ENCODE data around the gene PRDM16. TPM values are rescaled to one million over a fixed set of nuclear protein-coding genes. Genes with fewer than 3 reads are reported as not detected.

Gene PRDM16
- polyA plus RNA-seq, 1 of the 3 experiments (the other 2 are of a cell fraction), result not detected

DNA sequence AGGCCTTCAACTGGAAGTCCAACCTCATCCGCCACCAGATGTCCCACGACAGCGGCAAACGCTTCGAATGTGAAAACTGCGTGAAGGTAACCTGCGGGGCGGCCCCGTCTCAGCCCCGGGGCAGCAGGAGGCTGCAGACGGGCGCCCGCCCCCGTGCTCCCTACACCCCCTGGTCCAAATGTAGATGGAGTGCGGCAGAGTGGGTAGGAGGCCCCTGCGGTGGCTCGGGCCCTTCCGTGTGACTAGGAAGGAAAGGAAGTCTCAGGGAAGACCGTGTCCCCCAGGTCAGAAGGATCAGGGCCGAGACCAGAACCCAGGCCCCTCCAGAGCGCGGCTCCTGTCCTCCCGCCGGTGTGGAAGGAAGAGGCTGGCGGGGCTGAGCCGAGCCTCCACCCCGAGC lies 335.8 kb downstream of the PRDM16 start:
- Histone ChIP-seq H2AFZ (ENCODE audit: low read depth) (no peak overlapping the region), H3K4me2 (no peak overlapping the region), H3K4me3 (ENCODE audit: low read depth in 2 of 2, low read length in 1 of 2) (no peak overlapping the region), H3K4me1 (ENCODE audit: control insufficient read depth in 1 of 2, insufficient read depth in 2 of 2, low read depth in 1 of 2, low read length in 1 of 2) (no peaks in the 10 kb centered on the region), H3F3A (replicated peaks; ENCODE audit: insufficient read depth) (no peaks in the 10 kb centered on the region), H3K27me3 (ENCODE audit: insufficient read depth) (peaks cover 9% of the 10 kb centered on the region; the same call in 1 of the 2 replicates), H3K27ac (ENCODE audit: low read depth in 2 of 2, low read length in 1 of 2) (no peak overlapping the region), H3K36me3 (replicated peaks in 1 of 2; ENCODE audit: control insufficient read depth in 1 of 2, insufficient read depth in 2 of 2, low read length in 1 of 2) (no peaks in the 10 kb centered on the region), H3K79me2 (ENCODE audit: insufficient read depth) (no peaks in the 10 kb centered on the region), H3K9me2 (no peaks in the 10 kb centered on the region), H3K9ac (no peak overlapping the region), H3K9me3 (no peaks in the 10 kb centered on the region), H4K20me1 (ENCODE audit: insufficient read depth) (no peaks in the 10 kb centered on the region)
- TF ChIP-seq, protein P1, sequence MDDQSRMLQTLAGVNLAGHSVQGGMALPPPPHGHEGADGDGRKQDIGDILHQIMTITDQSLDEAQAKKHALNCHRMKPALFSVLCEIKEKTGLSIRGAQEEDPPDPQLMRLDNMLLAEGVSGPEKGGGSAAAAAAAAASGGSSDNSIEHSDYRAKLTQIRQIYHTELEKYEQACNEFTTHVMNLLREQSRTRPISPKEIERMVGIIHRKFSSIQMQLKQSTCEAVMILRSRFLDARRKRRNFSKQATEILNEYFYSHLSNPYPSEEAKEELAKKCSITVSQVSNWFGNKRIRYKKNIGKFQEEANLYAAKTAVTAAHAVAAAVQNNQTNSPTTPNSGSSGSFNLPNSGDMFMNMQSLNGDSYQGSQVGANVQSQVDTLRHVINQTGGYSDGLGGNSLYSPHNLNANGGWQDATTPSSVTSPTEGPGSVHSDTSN (IDR thresholded peaks at IDR 0.05), result no peak
- TF ChIP-seq RFX5 (IDR thresholded peaks at IDR 0.05; ENCODE audit: low read length) (no peak), POLR2AphosphoS5 (IDR thresholded peaks at IDR 0.05; ENCODE audit: low read depth, low read length) (no peak), NRF1 (IDR thresholded peaks at IDR 0.05; ENCODE audit: low read depth, low read length) (no peak), JUND (IDR thresholded peaks at IDR 0.05) (no peak)
- no peak for DNase-seq
- CTCF ChIA-PET, result no interaction called here
- POLR2A ChIA-PET, result no interaction called here
- 68% methylated on average over 6 of the region's 27 CpGs for WGBS (ENCODE audit: low lambda C conversion rate)

DNA sequence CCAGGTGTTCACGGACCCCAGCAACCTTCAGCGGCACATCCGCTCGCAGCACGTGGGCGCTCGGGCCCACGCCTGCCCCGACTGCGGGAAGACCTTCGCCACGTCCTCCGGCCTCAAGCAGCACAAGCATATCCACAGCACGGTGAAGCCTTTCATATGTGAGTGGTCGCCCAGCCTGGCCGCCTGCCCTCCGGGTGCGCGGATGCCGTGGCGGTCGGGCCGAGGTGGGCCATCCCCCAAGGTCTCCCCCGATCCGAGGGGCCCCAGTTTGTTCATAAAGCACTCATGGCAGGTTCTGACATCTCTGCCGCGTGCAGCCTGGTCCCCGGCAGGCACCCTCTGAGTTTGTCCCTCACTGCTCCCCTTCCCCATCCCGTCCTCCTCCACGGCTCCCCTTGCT lies 336.5 kb downstream of the PRDM16 start:
- H3K4me3 ChIP-seq (ENCODE audit: low read depth in 2 of 2, low read length in 1 of 2), result no peak overlapping the region
- TF ChIP-seq RFX5 (IDR thresholded peaks at IDR 0.05; ENCODE audit: low read length) (no peak), EZH2phosphoT487 (IDR thresholded peaks at IDR 0.05; ENCODE audit: borderline replicate concordance, low read depth) (no peak), FOSL2 (IDR thresholded peaks at IDR 0.05; ENCODE audit: borderline replicate concordance, low read depth) (no peak), JUND (IDR thresholded peaks at IDR 0.05) (no peak), NRF1 (IDR thresholded peaks at IDR 0.05; ENCODE audit: low read depth, low read length) (no peak)
- TF ChIP-seq, protein P2, sequence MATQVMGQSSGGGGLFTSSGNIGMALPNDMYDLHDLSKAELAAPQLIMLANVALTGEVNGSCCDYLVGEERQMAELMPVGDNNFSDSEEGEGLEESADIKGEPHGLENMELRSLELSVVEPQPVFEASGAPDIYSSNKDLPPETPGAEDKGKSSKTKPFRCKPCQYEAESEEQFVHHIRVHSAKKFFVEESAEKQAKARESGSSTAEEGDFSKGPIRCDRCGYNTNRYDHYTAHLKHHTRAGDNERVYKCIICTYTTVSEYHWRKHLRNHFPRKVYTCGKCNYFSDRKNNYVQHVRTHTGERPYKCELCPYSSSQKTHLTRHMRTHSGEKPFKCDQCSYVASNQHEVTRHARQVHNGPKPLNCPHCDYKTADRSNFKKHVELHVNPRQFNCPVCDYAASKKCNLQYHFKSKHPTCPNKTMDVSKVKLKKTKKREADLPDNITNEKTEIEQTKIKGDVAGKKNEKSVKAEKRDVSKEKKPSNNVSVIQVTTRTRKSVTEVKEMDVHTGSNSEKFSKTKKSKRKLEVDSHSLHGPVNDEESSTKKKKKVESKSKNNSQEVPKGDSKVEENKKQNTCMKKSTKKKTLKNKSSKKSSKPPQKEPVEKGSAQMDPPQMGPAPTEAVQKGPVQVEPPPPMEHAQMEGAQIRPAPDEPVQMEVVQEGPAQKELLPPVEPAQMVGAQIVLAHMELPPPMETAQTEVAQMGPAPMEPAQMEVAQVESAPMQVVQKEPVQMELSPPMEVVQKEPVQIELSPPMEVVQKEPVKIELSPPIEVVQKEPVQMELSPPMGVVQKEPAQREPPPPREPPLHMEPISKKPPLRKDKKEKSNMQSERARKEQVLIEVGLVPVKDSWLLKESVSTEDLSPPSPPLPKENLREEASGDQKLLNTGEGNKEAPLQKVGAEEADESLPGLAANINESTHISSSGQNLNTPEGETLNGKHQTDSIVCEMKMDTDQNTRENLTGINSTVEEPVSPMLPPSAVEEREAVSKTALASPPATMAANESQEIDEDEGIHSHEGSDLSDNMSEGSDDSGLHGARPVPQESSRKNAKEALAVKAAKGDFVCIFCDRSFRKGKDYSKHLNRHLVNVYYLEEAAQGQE (IDR thresholded peaks at IDR 0.05; ENCODE audit: low read depth, low read length), result no peak
- no peaks in the 10 kb centered on the region for H3F3A ChIP-seq (replicated peaks; ENCODE audit: insufficient read depth)
- POLR2A ChIA-PET, result no interaction called here
- H3K36me3 ChIP-seq (replicated peaks in 1 of 2; ENCODE audit: control insufficient read depth in 1 of 2, insufficient read depth in 2 of 2, low read length in 1 of 2), result no peaks in the 10 kb centered on the region
- 42% methylated on average over 16 of the region's 30 CpGs for WGBS (ENCODE audit: low lambda C conversion rate)
- DNase-seq, result no peak
- CTCF ChIA-PET, result no interaction called here
- peaks cover 9% of the 10 kb centered on the region; the same call in 1 of the 2 replicates for H3K27me3 ChIP-seq (ENCODE audit: insufficient read depth)
- H3K27ac ChIP-seq (ENCODE audit: low read depth in 2 of 2, low read length in 1 of 2), result no peak overlapping the region
- H4K20me1 ChIP-seq (ENCODE audit: insufficient read depth), result no peaks in the 10 kb centered on the region
- no peaks in the 10 kb centered on the region for H3K79me2 ChIP-seq (ENCODE audit: insufficient read depth)
- no peaks in the 10 kb centered on the region for H3K4me1 ChIP-seq (ENCODE audit: control insufficient read depth in 1 of 2, insufficient read depth in 2 of 2, low read depth in 1 of 2, low read length in 1 of 2)
- H3K9me3 ChIP-seq, result no peaks in the 10 kb centered on the region
- H3K4me2 ChIP-seq, result no peak overlapping the region
- no peak overlapping the region for H3K9ac ChIP-seq
- no peak overlapping the region for H2AFZ ChIP-seq (ENCODE audit: low read depth)
- H3K9me2 ChIP-seq, result no peaks in the 10 kb centered on the region

Data from SK-N-SH (cell line).